Measurements from ENCODE around the gene CDC37. TPM values are rescaled to one million over a fixed set of nuclear protein-coding genes. Genes with fewer than 3 reads are reported as not detected.
"Not testable (repeated sequence)": the region's sequence is repeated elsewhere in the genome, so short reads cannot be mapped to it uniquely, and the experiment has no call there.

Gene CDC37
- total and polyA plus RNA-seq, 2 experiments from 2014 or later = 183 to 280 TPM

DNA sequence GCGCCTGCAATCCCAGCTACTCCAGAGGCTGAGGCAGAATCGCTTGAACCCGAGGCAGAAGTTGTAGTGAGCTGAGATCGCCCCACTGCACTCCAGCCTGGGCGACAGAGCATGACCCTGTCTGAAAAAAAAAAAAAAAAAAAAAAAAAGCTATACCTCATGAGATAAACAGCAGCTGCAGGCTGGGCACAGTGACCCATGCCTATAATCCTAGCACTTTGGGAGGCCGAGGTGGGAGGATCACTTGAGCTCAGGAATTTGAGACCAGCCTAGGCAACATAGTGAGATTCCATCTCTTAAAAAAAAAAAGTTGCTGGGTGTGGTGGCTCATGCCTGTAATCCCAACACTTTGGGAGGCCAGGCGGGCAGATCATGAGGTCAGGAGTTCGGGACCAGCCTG lies 4.0 kb downstream of the CDC37 start:
- H3K79me2 ChIP-seq (replicated peaks; ENCODE audit: insufficient read depth) = peaks cover 55% of the 10 kb centered on the region
- H3K27me3 Mint-ChIP-seq (ENCODE audit: insufficient read depth, low read depth, poor library complexity) = peaks cover 20% of the 10 kb centered on the region
- not testable (repeated sequence) for DNase-seq (ENCODE audit: low spot score); H3K4me1 ChIP-seq (ENCODE audit: insufficient read depth); H3K27ac Mint-ChIP-seq; H3K27ac ChIP-seq (ENCODE audit: low read depth); H3K4me3 ChIP-seq; H3K4me3 Mint-ChIP-seq; ATAC-seq; H2AFZ ChIP-seq; H3K4me2 ChIP-seq; H3K27me3 ChIP-seq (ENCODE audit: insufficient read depth); H3K9me3 Mint-ChIP-seq; H3K36me3 ChIP-seq (ENCODE audit: insufficient read depth); H3K9me2 ChIP-seq (ENCODE audit: insufficient read depth)
- peaks cover 10% of the 10 kb centered on the region; the same call in 1 of the 2 replicates for H3F3A ChIP-seq (replicated peaks; ENCODE audit: low read depth)
- peaks cover 33% of the 10 kb centered on the region for H4K20me1 ChIP-seq (replicated peaks; ENCODE audit: insufficient read depth)
- H3K4me1 Mint-ChIP-seq = peaks cover 14% of the 10 kb centered on the region
- peaks cover 39% of the 10 kb centered on the region for H3K36me3 Mint-ChIP-seq (ENCODE audit: low read depth)

DNA sequence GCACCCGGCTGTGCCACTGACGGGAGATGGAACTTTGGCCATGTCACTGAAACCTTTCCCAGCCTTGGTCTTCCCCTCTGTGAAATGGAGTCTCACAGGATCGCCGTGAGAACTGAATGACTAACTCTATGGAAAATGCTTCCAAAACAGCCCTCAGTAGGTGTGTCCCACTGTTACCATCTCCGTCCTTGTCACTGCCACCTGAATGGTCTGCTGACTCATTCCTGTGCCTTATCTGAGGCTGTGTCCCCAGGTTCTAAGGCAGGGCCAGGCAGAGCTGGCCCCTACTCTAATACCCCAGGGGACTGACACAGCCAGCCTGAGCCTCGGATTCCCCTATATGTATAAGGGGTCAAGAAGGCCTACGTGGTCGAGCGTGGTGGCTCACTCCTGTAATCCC lies 4.5 kb downstream of the CDC37 start:
- Histone ChIP-seq H2AFZ (no peak overlapping the region), H4K20me1 (replicated peaks; ENCODE audit: insufficient read depth) (peaks cover 33% of the 10 kb centered on the region), H3K4me3 (no peak overlapping the region), H3K36me3 (ENCODE audit: insufficient read depth) (peaks cover 9% of the 10 kb centered on the region; the same call in 1 of the 2 replicates), H3K27me3 (ENCODE audit: insufficient read depth) (no peaks in the 10 kb centered on the region), H3K4me1 (ENCODE audit: insufficient read depth) (0 out of 2 replicates have a peak, but pooled peaks cover 5% of the 10 kb centered on the region), H3K27ac (ENCODE audit: low read depth) (no peak overlapping the region), H3K9me2 (ENCODE audit: insufficient read depth) (no peaks in the 10 kb centered on the region), H3F3A (replicated peaks; ENCODE audit: low read depth) (peaks cover 10% of the 10 kb centered on the region; the same call in 1 of the 2 replicates), H3K79me2 (replicated peaks; ENCODE audit: insufficient read depth) (peaks cover 55% of the 10 kb centered on the region), H3K4me2 (no peak overlapping the region)
- H3K27ac Mint-ChIP-seq = peak overlapping the region; percentile 43; the same call in 1 of the 2 replicates
- DNase-seq (ENCODE audit: low spot score) = no peak
- H3K9me3 Mint-ChIP-seq = no peaks in the 10 kb centered on the region
- H3K27me3 Mint-ChIP-seq (ENCODE audit: insufficient read depth, low read depth, poor library complexity) = peaks cover 14% of the 10 kb centered on the region
- H3K4me1 Mint-ChIP-seq = peaks cover 14% of the 10 kb centered on the region
- peaks cover 41% of the 10 kb centered on the region for H3K36me3 Mint-ChIP-seq (ENCODE audit: low read depth)
- ATAC-seq = no peak
- H3K4me3 Mint-ChIP-seq = no peak overlapping the region
- no peak for TF ChIP-seq EZH2 (IDR thresholded peaks at IDR 0.05; ENCODE audit: low read depth, unreplicated experiment)
- TF ChIP-seq EZH2phosphoT487 (IDR thresholded peaks at IDR 0.05; ENCODE audit: unreplicated experiment) = no peak
- TF ChIP-seq, protein P1, sequence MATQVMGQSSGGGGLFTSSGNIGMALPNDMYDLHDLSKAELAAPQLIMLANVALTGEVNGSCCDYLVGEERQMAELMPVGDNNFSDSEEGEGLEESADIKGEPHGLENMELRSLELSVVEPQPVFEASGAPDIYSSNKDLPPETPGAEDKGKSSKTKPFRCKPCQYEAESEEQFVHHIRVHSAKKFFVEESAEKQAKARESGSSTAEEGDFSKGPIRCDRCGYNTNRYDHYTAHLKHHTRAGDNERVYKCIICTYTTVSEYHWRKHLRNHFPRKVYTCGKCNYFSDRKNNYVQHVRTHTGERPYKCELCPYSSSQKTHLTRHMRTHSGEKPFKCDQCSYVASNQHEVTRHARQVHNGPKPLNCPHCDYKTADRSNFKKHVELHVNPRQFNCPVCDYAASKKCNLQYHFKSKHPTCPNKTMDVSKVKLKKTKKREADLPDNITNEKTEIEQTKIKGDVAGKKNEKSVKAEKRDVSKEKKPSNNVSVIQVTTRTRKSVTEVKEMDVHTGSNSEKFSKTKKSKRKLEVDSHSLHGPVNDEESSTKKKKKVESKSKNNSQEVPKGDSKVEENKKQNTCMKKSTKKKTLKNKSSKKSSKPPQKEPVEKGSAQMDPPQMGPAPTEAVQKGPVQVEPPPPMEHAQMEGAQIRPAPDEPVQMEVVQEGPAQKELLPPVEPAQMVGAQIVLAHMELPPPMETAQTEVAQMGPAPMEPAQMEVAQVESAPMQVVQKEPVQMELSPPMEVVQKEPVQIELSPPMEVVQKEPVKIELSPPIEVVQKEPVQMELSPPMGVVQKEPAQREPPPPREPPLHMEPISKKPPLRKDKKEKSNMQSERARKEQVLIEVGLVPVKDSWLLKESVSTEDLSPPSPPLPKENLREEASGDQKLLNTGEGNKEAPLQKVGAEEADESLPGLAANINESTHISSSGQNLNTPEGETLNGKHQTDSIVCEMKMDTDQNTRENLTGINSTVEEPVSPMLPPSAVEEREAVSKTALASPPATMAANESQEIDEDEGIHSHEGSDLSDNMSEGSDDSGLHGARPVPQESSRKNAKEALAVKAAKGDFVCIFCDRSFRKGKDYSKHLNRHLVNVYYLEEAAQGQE (IDR thresholded peaks at IDR 0.05; ENCODE audit: unreplicated experiment) = no peak
- TF ChIP-seq NANOG (IDR thresholded peaks at IDR 0.05; ENCODE audit: borderline replicate concordance) = no peak
- no peak for TF ChIP-seq ZNF114 (CRISPR knock-in tag; IDR thresholded peaks at IDR 0.05)
- no peak for TF ChIP-seq JUNB (IDR thresholded peaks at IDR 0.05; ENCODE audit: unreplicated experiment)
- no peak for TF ChIP-seq CREB1 (CRISPR knock-in tag; IDR thresholded peaks at IDR 0.05; ENCODE audit: low read depth)
- TF ChIP-seq STAT1 (IDR thresholded peaks at IDR 0.05; ENCODE audit: unreplicated experiment) = no peak
- TF ChIP-seq, protein P2, sequence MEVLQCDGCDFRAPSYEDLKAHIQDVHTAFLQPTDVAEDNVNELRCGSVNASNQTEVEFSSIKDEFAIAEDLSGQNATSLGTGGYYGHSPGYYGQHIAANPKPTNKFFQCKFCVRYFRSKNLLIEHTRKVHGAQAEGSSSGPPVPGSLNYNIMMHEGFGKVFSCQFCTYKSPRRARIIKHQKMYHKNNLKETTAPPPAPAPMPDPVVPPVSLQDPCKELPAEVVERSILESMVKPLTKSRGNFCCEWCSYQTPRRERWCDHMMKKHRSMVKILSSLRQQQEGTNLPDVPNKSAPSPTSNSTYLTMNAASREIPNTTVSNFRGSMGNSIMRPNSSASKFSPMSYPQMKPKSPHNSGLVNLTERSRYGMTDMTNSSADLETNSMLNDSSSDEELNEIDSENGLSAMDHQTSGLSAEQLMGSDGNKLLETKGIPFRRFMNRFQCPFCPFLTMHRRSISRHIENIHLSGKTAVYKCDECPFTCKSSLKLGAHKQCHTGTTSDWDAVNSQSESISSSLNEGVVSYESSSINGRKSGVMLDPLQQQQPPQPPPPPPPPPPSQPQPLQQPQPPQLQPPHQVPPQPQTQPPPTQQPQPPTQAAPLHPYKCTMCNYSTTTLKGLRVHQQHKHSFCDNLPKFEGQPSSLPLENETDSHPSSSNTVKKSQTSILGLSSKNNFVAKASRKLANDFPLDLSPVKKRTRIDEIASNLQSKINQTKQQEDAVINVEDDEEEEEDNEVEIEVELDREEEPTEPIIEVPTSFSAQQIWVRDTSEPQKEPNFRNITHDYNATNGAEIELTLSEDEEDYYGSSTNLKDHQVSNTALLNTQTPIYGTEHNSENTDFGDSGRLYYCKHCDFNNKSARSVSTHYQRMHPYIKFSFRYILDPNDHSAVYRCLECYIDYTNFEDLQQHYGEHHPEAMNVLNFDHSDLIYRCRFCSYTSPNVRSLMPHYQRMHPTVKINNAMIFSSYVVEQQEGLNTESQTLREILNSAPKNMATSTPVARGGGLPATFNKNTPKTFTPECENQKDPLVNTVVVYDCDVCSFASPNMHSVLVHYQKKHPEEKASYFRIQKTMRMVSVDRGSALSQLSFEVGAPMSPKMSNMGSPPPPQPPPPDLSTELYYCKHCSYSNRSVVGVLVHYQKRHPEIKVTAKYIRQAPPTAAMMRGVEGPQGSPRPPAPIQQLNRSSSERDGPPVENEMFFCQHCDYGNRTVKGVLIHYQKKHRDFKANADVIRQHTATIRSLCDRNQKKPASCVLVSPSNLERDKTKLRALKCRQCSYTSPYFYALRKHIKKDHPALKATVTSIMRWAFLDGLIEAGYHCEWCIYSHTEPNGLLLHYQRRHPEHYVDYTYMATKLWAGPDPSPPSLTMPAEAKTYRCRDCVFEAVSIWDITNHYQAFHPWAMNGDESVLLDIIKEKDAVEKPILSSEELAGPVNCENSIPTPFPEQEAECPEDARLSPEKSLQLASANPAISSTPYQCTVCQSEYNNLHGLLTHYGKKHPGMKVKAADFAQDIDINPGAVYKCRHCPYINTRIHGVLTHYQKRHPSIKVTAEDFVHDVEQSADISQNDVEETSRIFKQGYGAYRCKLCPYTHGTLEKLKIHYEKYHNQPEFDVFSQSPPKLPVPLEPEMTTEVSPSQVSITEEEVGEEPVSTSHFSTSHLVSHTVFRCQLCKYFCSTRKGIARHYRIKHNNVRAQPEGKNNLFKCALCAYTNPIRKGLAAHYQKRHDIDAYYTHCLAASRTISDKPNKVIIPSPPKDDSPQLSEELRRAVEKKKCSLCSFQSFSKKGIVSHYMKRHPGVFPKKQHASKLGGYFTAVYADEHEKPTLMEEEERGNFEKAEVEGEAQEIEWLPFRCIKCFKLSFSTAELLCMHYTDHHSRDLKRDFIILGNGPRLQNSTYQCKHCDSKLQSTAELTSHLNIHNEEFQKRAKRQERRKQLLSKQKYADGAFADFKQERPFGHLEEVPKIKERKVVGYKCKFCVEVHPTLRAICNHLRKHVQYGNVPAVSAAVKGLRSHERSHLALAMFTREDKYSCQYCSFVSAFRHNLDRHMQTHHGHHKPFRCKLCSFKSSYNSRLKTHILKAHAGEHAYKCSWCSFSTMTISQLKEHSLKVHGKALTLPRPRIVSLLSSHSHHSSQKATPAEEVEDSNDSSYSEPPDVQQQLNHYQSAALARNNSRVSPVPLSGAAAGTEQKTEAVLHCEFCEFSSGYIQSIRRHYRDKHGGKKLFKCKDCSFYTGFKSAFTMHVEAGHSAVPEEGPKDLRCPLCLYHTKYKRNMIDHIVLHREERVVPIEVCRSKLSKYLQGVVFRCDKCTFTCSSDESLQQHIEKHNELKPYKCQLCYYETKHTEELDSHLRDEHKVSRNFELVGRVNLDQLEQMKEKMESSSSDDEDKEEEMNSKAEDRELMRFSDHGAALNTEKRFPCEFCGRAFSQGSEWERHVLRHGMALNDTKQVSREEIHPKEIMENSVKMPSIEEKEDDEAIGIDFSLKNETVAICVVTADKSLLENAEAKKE (CRISPR knock-in tag; IDR thresholded peaks at IDR 0.05) = no peak
- TF ChIP-seq, protein P3, sequence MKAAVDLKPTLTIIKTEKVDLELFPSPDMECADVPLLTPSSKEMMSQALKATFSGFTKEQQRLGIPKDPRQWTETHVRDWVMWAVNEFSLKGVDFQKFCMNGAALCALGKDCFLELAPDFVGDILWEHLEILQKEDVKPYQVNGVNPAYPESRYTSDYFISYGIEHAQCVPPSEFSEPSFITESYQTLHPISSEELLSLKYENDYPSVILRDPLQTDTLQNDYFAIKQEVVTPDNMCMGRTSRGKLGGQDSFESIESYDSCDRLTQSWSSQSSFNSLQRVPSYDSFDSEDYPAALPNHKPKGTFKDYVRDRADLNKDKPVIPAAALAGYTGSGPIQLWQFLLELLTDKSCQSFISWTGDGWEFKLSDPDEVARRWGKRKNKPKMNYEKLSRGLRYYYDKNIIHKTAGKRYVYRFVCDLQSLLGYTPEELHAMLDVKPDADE (IDR thresholded peaks at IDR 0.05) = no peak
- TF ChIP-seq ZNF331 (CRISPR knock-in tag; IDR thresholded peaks at IDR 0.05; ENCODE audit: low read depth) = no peak
- TF ChIP-seq POLR2AphosphoS5 (IDR thresholded peaks at IDR 0.05; ENCODE audit: low read depth) = no peak
